Measurements from ENCODE around the gene TMEM147.

TMEM147 gene

GRCh38 chr19:35545001-35545854 lies at the start of gene TMEM147:
Gene TMEM147, plus strand, starts transcription at chr19:35545626. Its CDS starts 114 bp downstream, at chr19:35545740.
- DNase-seq (ENCODE audit: low read depth in 1 of 2, low spot score in 1 of 2) = peak; percentile 72 to 73

GRCh38 chr19:35497406-35497805 lies 48.0 kb upstream of the TMEM147 start:
- DNase-seq (ENCODE audit: low read depth in 1 of 2, low spot score in 1 of 2) = no peak

GRCh38 chr19:35498220-35498619 lies 47.2 kb upstream of the TMEM147 start:
- no peak for DNase-seq (ENCODE audit: low read depth in 1 of 2, low spot score in 1 of 2)

GRCh38 chr19:35498984-35499527 lies 46.4 kb upstream of the TMEM147 start:
- no peak for DNase-seq (ENCODE audit: low read depth in 1 of 2, low spot score in 1 of 2)

GRCh38 chr19:35500611-35501010 lies 44.8 kb upstream of the TMEM147 start:
- DNase-seq (ENCODE audit: low read depth in 1 of 2, low spot score in 1 of 2) = no peak

GRCh38 chr19:35501684-35502083 lies 43.7 kb upstream of the TMEM147 start:
- DNase-seq (ENCODE audit: low read depth in 1 of 2, low spot score in 1 of 2) = no peak

- DNase-seq (ENCODE audit: low read depth in 1 of 2, low spot score in 1 of 2) = no peak
Measured at GRCh38 chr19:35502751-35503150, 42.7 kb upstream of the TMEM147 start.

- no peak for DNase-seq (ENCODE audit: low read depth in 1 of 2, low spot score in 1 of 2)
Measured at GRCh38 chr19:35506011-35506410, 39.4 kb upstream of the TMEM147 start.

- DNase-seq (ENCODE audit: low read depth in 1 of 2, low spot score in 1 of 2) = no peak
Measured at GRCh38 chr19:35507561-35507960, 37.9 kb upstream of the TMEM147 start.

- no peak for DNase-seq (ENCODE audit: low read depth in 1 of 2, low spot score in 1 of 2)
Measured at GRCh38 chr19:35508129-35508528, 37.3 kb upstream of the TMEM147 start.

- no peak for DNase-seq (ENCODE audit: low read depth in 1 of 2, low spot score in 1 of 2)
Measured at GRCh38 chr19:35509018-35509652, 36.3 kb upstream of the TMEM147 start.

- peak; percentile 50 to 62 for DNase-seq (ENCODE audit: low read depth in 1 of 2, low spot score in 1 of 2)
Measured at GRCh38 chr19:35509861-35510625, 35.4 kb upstream of the TMEM147 start.

- DNase-seq (ENCODE audit: low read depth in 1 of 2, low spot score in 1 of 2) = no peak
Measured at GRCh38 chr19:35510626-35510964, 34.8 kb upstream of the TMEM147 start.

GRCh38 chr19:35511337-35511736 lies 34.1 kb upstream of the TMEM147 start:
- no peak for DNase-seq (ENCODE audit: low read depth in 1 of 2, low spot score in 1 of 2)

GRCh38 chr19:35512831-35513627 lies 32.4 kb upstream of the TMEM147 start:
- DNase-seq (ENCODE audit: low read depth in 1 of 2, low spot score in 1 of 2) = no peak

- no peak for DNase-seq (ENCODE audit: low read depth in 1 of 2, low spot score in 1 of 2)
Measured at GRCh38 chr19:35513628-35514281, 31.7 kb upstream of the TMEM147 start, which contains the start of gene DMKN. Gene DMKN, minus strand, starts transcription at chr19:35513649. Its CDS starts 174 bp downstream, at chr19:35513475.

GRCh38 chr19:35514282-35514809 lies 31.1 kb upstream of the TMEM147 start:
- DNase-seq (ENCODE audit: low read depth in 1 of 2, low spot score in 1 of 2) = no peak

- DNase-seq (ENCODE audit: low read depth in 1 of 2, low spot score in 1 of 2) = no peak
Measured at GRCh38 chr19:35516310-35516709, 29.1 kb upstream of the TMEM147 start.

GRCh38 chr19:35517342-35517741 lies 28.1 kb upstream of the TMEM147 start:
- no peak for DNase-seq (ENCODE audit: low read depth in 1 of 2, low spot score in 1 of 2)

- DNase-seq (ENCODE audit: low read depth in 1 of 2, low spot score in 1 of 2) = no peak
Measured at GRCh38 chr19:35518313-35518712, 27.1 kb upstream of the TMEM147 start.
